ENCODE data around the gene RHEB. TPM values are rescaled to one million over a fixed set of nuclear protein-coding genes. Genes with fewer than 3 reads are reported as not detected.

The RHEB gene
- total RNA-seq, 2 donors from 2014 or later: 66.8 to 67.6 TPM

DNA sequence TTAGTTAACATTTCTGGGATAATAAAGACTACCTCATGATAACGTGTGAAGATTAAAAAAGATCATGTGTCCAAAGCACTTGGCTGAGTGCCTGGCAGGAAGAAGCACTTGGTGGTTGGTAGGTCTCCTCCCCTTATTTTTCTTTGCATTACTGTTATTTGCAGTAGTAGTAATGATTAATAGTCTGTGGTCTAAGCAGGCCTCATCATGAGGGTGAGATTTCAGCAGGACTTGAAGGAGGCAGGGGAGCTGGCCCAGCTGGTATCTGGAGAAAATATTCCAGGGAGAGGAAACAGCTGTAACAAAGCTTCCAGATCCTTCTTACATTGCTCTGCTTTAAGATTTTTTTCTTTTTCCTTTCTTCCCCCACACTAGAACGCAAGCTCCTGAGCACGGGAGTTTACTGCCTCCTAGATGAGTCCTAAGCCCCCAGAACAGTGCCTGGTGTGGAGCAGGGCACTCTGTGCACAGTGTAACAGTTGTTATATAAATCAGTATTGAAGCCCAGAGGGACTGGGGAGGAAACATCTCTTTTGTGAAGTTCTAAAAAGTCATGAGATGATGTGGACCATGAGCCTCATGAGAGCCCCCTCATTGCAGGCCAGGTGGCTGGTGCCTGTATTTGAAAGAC lies 31.1 kb upstream of the RHEB start:
- DNase-seq: no peak
- Histone ChIP-seq H3K9me3 (no peaks in the 10 kb centered on the region), H3K36me3 (no peaks in the 10 kb centered on the region), H3K9ac (ENCODE audit: low read depth in 2 of 2, low read length in 2 of 2) (no peak overlapping the region), H3K4me3 (no peak overlapping the region), H3K27me3 (no peaks in the 10 kb centered on the region), H3K4me1 (no peaks in the 10 kb centered on the region), H3K27ac (no peak overlapping the region)
- TF ChIP-seq, protein P1, sequence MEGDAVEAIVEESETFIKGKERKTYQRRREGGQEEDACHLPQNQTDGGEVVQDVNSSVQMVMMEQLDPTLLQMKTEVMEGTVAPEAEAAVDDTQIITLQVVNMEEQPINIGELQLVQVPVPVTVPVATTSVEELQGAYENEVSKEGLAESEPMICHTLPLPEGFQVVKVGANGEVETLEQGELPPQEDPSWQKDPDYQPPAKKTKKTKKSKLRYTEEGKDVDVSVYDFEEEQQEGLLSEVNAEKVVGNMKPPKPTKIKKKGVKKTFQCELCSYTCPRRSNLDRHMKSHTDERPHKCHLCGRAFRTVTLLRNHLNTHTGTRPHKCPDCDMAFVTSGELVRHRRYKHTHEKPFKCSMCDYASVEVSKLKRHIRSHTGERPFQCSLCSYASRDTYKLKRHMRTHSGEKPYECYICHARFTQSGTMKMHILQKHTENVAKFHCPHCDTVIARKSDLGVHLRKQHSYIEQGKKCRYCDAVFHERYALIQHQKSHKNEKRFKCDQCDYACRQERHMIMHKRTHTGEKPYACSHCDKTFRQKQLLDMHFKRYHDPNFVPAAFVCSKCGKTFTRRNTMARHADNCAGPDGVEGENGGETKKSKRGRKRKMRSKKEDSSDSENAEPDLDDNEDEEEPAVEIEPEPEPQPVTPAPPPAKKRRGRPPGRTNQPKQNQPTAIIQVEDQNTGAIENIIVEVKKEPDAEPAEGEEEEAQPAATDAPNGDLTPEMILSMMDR (IDR thresholded peaks at IDR 0.05): no peak
- intact Hi-C loops (cut with DNase I): no loop called here

DNA sequence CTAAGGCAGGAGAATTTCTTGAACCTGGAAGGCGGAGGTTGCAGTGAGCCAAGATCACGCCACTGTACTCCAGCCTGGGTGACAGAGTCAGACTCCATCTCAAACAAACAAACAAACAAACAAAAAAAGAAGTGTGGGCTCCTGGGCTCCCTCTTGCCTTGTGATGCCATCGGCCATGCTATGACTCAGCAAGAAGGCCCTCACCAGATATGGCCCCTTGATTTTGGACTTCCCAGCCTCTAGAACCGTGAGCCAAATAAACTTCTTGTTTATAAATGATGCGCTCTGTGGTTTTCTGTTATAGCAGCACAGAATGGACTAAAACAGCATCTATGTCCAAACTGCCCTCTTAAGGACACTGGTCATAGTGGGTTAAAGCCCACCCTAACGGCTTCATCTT lies 29.9 kb upstream of the RHEB start:
- no peak for DNase-seq
- intact Hi-C loops (cut with DNase I): no loop called here
- no peaks in the 10 kb centered on the region for H3K9me3 ChIP-seq
- H3K4me1 ChIP-seq: no peaks in the 10 kb centered on the region
- TF ChIP-seq, protein P1 (IDR thresholded peaks at IDR 0.05): no peak
- H3K9ac ChIP-seq (ENCODE audit: low read depth in 2 of 2, low read length in 2 of 2): no peak overlapping the region
- H3K4me3 ChIP-seq: no peak overlapping the region
- H3K27me3 ChIP-seq: no peaks in the 10 kb centered on the region
- no peak overlapping the region for H3K27ac ChIP-seq
- no peaks in the 10 kb centered on the region for H3K36me3 ChIP-seq

DNA sequence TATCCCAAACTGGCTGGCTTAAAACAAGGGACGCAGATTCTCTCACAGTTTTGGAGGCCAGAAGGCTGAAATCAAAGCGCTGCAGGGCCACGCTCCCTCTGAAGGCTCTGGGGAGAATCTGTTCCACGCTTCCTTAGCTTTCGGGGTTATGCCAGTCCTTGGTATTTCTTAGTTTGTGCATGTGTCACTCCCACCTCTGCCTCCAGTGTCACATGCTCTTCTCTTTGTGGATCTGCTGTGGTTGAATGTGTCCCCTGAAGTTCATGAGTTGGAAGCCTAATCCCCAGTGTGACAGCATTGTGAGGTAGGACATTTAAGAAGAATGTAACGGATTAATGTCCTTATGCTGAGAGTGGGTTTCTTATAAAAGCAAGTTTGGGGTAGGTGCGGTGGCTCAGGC lies 29.4 kb upstream of the RHEB start:
- TF ChIP-seq, protein P1 (IDR thresholded peaks at IDR 0.05): no peak
- Histone ChIP-seq H3K27me3 (no peaks in the 10 kb centered on the region), H3K9ac (ENCODE audit: low read depth in 2 of 2, low read length in 2 of 2) (no peak overlapping the region), H3K27ac (no peak overlapping the region), H3K36me3 (no peaks in the 10 kb centered on the region), H3K9me3 (no peaks in the 10 kb centered on the region), H3K4me1 (no peaks in the 10 kb centered on the region), H3K4me3 (no peak overlapping the region)
- no peak for DNase-seq
- intact Hi-C loops (cut with DNase I): no loop called here

DNA sequence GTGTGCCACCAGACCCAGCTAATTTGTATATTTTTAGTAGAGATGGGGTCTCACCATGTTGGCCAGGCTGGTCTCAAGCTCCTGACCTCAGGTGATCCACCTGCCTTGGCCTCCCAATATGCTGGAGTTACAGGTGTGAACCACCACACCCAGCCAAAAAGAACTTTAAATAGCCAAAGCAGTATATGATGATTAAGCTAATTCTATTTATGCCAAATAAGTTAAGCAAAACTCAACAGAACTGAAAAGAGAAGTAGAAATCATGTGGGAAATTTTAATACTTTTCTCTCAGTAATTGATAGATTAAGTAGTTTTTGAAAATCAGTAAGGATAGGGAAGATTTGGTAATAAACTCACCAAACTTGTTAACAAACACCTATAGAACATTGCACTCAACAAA lies 24.5 kb upstream of the RHEB start:
- Histone ChIP-seq H3K9me3 (no peaks in the 10 kb centered on the region), H3K27ac (no peak overlapping the region), H3K9ac (ENCODE audit: low read depth in 2 of 2, low read length in 2 of 2) (no peak overlapping the region), H3K4me1 (no peaks in the 10 kb centered on the region), H3K4me3 (no peak overlapping the region), H3K27me3 (no peaks in the 10 kb centered on the region), H3K36me3 (no peaks in the 10 kb centered on the region)
- intact Hi-C loops (cut with DNase I): no loop called here
- TF ChIP-seq, protein P1 (IDR thresholded peaks at IDR 0.05): no peak
- no peak for DNase-seq

DNA sequence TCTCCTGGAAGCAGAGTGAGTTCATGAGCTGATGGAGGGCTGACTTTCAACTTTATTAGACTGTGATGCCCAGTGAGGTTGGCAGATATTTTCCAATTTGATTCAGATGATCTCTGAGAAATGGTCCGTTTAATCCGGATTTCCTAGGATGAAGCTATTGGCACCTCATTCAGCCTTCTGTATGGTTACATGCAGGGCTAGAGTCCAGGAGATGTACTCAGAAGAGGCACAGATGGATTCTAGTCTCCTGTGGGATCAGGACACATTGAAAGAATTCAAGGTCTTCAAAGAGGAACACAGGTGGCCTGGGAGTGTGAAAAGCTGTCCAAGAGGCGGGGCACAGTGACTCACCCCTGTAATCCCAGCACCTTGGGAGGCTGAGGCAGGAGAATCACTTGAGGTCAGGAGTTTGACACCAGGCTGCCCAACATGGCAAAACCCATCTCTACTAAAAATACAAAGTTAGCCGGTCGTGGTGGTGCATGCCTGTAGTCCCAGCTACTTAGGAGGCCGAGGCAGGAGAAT lies 23.0 kb upstream of the RHEB start:
- TF ChIP-seq, protein P1 (IDR thresholded peaks at IDR 0.05): no peak
- no peaks in the 10 kb centered on the region for H3K27me3 ChIP-seq
- intact Hi-C loops (cut with DNase I): no loop called here
- DNase-seq: no peak
- H3K36me3 ChIP-seq: no peaks in the 10 kb centered on the region
- no peak overlapping the region for H3K9ac ChIP-seq (ENCODE audit: low read depth in 2 of 2, low read length in 2 of 2)
- H3K4me3 ChIP-seq: no peak overlapping the region
- H3K4me1 ChIP-seq: no peaks in the 10 kb centered on the region
- H3K9me3 ChIP-seq: no peaks in the 10 kb centered on the region
- H3K27ac ChIP-seq: no peak overlapping the region
